Uterus (tissue), 4 donors: ENCODE results near the gene EZH2. TPM values are rescaled to one million over a fixed set of nuclear protein-coding genes. Genes with fewer than 3 reads are reported as not detected.

Experiments
- DNase-seq, 2 donors: peaks; one replicate each; pipeline ENCODE4 v3.0.0-alpha.2; 2019 to 2020
- H3K27ac ChIP-seq, 2 donors: fragments of 200-600 bp; sonication (generic); 1 replicate in 1 of 2; 2 replicates in 1 of 2; pipeline ENCODE4 v1.5.1; 2016 to 2018
- H3K27me3 ChIP-seq, 2 donors: fragments of 200-600 bp; sonication (generic); one replicate each; pipeline ENCODE4 v1.5.1; 2018 to 2019; ENCODE audit warnings: control low read depth in 1 of 2
- H3K36me3 ChIP-seq, 2 donors: fragments of 200-600 bp; sonication (generic); one replicate each; pipeline ENCODE4 v1.5.1; 2019; ENCODE audit warnings: control low read depth in 1 of 2
- H3K4me1 ChIP-seq, 2 donors: fragments of 200-600 bp; sonication (generic); one replicate each; pipeline ENCODE4 v1.5.1; 2018 to 2019; ENCODE audit warnings: control low read depth in 1 of 2
- H3K4me3 ChIP-seq, 2 donors: fragments of 200-600 bp; sonication (generic); 1 replicate in 1 of 2; 2 replicates in 1 of 2; pipeline ENCODE4 v1.5.1; 2018 to 2019; ENCODE audit warnings: mild to moderate bottlenecking in 1 of 2
- H3K9me3 ChIP-seq, 2 donors: fragments of 200-600 bp; sonication (generic); one replicate each; pipeline ENCODE4 v1.5.1; 2019; ENCODE audit warnings: control low read depth in 1 of 2
- POLR2A ChIP-seq, 2 donors: fragments of 450-650 bp; IDR thresholded peaks; one replicate each; pipeline ENCODE4 v1.6.1; 2016; ENCODE audit warnings: antibody characterized with exemption in 2 of 2, mild to moderate bottlenecking in 1 of 2, moderate library complexity in 1 of 2
- intact Hi-C: fragments of 100-400 bp; cut with DNase I; formaldehyde crosslinking; loops from one replicate; pipeline ENCODE4 v1.15.1; 2023; ENCODE audit warnings: low total_unique reads
- total RNA-seq, 4 donors: library from RNA; depleted of rRNA in 3 of 4; stranded (reverse); fragments of >200 nt in 3 of 4; gene quantifications; one replicate each; pipeline versions ENCODE4 v1.1.0 to v1.2.4, GENCODE V29; 2014 to 2023
- TF ChIP-seq, protein P1 (sequence below), 4 experiments: fragments of 200-600 bp in 2 of 4; fragments of 450-650 bp in 2 of 4; sonication (generic) in 2 of 4; IDR thresholded peaks; one replicate each; pipeline ENCODE4 v1.5.1; 2016 to 2019; ENCODE audit warnings: antibody characterized with exemption in 4 of 4, mild to moderate bottlenecking in 2 of 4, moderate library complexity in 1 of 4
- donor health status: DM: yes; HTN: yes; CAD: no.

The EZH2 gene
- total RNA-seq, 4 donors from 2014 or later: 1.2 to 35.3 (median 2.1) TPM

DNA sequence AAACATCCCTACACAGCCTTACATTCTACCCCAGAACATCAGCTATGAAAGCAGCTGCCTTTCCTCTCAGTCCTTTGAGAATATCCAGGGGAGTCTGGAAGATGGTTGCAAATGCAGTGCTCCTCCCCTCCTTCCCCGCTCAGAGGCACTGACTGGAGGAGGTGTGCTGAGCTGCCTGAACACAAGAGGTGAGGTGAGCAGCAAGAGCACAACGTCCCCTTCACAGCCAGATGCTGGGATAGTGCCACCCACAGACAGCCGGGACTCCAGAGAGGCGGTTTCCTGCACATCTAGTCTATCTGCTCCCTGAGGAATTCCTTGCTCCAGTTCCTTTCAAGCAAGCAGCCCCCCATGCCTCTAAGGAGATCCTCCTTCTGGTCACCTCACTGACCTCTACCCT, 74.2 kb downstream of the EZH2 start:
- no peak overlapping the region for H3K27ac ChIP-seq
- H3K36me3 ChIP-seq: no peaks in the 10 kb centered on the region
- no peaks in the 10 kb centered on the region for H3K4me1 ChIP-seq
- no peaks in the 10 kb centered on the region for H3K9me3 ChIP-seq
- intact Hi-C loops: no loop called here
- DNase-seq: no peak
- H3K27me3 ChIP-seq: no peaks in the 10 kb centered on the region
- TF ChIP-seq, protein P1, sequence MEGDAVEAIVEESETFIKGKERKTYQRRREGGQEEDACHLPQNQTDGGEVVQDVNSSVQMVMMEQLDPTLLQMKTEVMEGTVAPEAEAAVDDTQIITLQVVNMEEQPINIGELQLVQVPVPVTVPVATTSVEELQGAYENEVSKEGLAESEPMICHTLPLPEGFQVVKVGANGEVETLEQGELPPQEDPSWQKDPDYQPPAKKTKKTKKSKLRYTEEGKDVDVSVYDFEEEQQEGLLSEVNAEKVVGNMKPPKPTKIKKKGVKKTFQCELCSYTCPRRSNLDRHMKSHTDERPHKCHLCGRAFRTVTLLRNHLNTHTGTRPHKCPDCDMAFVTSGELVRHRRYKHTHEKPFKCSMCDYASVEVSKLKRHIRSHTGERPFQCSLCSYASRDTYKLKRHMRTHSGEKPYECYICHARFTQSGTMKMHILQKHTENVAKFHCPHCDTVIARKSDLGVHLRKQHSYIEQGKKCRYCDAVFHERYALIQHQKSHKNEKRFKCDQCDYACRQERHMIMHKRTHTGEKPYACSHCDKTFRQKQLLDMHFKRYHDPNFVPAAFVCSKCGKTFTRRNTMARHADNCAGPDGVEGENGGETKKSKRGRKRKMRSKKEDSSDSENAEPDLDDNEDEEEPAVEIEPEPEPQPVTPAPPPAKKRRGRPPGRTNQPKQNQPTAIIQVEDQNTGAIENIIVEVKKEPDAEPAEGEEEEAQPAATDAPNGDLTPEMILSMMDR (IDR thresholded peaks at IDR 0.05): no peak
- no peak for TF ChIP-seq POLR2A (IDR thresholded peaks at IDR 0.05)
- H3K4me3 ChIP-seq: no peak overlapping the region

DNA sequence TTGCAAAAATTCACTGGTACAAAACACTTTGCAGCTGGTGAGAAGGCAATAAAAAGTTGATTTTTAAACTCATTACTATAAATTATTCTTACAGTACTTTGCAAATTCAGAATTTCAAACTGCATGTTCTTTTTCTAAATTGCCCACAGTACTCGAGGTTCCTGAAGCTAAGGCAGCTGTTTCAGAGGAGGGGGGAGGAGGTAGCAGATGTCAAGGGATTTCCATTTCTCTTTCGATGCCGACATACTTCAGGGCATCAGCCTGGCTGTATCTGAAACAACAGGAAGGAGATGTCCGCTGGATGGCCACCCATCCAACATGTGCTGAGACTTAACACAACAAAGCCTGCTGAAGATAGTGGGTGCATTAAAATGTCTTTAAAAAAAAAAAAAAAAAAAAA, 76.7 kb downstream of the EZH2 start:
- no peaks in the 10 kb centered on the region for H3K36me3 ChIP-seq
- DNase-seq: no peak
- no peaks in the 10 kb centered on the region for H3K27me3 ChIP-seq
- no peak overlapping the region for H3K4me3 ChIP-seq
- no peaks in the 10 kb centered on the region for H3K9me3 ChIP-seq
- intact Hi-C loops: no loop called here
- H3K4me1 ChIP-seq: no peaks in the 10 kb centered on the region
- H3K27ac ChIP-seq: no peak overlapping the region
- TF ChIP-seq, protein P1 (IDR thresholded peaks at IDR 0.05): no peak
- TF ChIP-seq POLR2A (IDR thresholded peaks at IDR 0.05): no peak

DNA sequence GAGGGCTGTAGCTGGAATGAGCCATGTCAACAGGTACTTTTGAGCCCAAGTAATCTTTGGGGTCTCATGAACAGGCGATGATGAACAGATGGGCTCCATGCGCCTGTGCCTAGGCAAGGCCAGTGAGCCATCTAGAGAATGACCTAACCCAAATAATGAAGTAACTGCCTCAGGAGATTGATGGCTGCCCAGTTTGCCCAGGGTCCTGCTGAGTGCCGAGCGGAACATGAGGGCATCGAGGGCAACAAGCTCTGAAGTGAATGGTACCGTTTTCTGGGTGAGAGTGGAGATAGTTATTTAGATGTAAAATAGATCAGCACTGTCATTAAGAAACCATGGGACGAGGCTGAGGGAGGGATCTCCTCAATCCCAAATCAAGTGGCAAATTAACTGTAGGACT, 77.9 kb downstream of the EZH2 start:
- H3K36me3 ChIP-seq: no peaks in the 10 kb centered on the region
- H3K27me3 ChIP-seq: no peaks in the 10 kb centered on the region
- H3K4me1 ChIP-seq: no peaks in the 10 kb centered on the region
- no peak overlapping the region for H3K27ac ChIP-seq
- TF ChIP-seq POLR2A (IDR thresholded peaks at IDR 0.05): no peak
- TF ChIP-seq, protein P1 (IDR thresholded peaks at IDR 0.05): no peak
- intact Hi-C loops: no loop called here
- H3K9me3 ChIP-seq: no peaks in the 10 kb centered on the region
- no peak for DNase-seq
- H3K4me3 ChIP-seq: no peak overlapping the region

DNA sequence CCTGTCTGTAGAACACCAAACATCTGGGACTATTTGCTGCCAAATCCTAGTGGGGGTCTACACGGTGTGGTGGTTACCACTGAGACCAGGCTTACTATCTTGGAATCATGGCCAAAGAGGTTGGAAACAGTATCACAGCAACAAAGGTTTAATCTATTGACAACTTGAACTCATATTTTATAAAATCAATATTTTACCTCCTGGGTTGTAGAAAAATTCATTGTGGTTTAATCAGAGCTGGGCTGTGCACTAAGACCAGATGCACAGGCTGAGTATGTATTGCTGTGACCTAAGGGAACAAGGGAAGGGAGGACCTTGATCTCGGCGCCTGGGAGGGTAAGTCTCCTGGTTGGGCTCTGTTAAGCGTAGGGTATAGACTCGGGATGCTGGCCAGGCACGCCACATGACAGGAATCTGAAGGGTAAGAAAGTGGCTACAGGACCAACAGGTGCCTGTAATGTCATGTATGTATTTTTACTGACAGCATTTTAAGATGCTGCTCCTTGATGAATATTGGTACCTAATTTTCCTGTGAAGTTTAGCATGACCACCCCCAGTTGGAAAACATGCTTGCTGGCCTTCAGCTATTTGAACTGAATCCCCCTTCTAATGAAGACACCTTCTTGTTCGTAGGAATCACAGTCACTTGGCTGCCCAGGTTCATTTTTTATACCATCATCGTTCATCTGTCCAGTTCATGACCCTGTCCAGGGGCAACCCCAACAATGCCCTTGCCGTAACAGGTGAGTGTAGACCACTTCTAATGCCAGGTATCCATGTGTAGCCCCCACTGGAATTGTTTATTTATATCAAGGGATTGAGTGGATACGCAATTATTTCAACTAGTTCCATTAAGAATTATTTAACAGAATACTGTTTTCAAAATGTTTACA, 79.5 kb downstream of the EZH2 start:
- Histone ChIP-seq H3K27me3 (no peaks in the 10 kb centered on the region), H3K4me1 (no peaks in the 10 kb centered on the region), H3K36me3 (no peaks in the 10 kb centered on the region), H3K27ac (no peak overlapping the region), H3K9me3 (no peaks in the 10 kb centered on the region), H3K4me3 (no peak overlapping the region)
- intact Hi-C loops: no loop called here
- no peak for TF ChIP-seq POLR2A (IDR thresholded peaks at IDR 0.05)
- TF ChIP-seq, protein P1 (IDR thresholded peaks at IDR 0.05): no peak
- DNase-seq: no peak

DNA sequence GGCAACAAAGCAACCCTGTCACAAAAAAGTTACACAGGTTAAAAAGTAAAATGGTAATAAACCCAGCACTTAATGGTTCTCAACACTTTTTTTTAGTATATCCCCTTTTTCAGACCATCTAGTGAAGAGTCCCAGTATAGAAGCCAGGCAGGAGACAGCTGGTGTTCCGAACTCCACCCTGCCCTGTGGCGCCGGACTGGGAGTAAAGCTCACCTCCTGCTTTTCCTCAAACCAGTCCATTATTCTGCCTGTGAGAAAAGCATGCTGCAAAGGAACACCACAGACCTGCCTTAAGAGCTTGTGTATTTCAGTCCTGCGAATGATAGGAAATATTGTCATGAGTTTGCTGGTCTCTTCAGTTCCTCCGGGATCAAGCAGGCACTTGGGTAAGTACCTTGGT, 81.0 kb downstream of the EZH2 start:
- Histone ChIP-seq H3K4me3 (no peak overlapping the region), H3K27ac (no peak overlapping the region), H3K9me3 (no peaks in the 10 kb centered on the region), H3K27me3 (no peaks in the 10 kb centered on the region), H3K4me1 (no peaks in the 10 kb centered on the region), H3K36me3 (no peaks in the 10 kb centered on the region)
- no peak for DNase-seq
- intact Hi-C loops: no loop called here
- TF ChIP-seq POLR2A (IDR thresholded peaks at IDR 0.05): no peak
- TF ChIP-seq, protein P1 (IDR thresholded peaks at IDR 0.05): no peak
